ENCODE measurements around the gene LIN37. TPM values are rescaled to one million over a fixed set of nuclear protein-coding genes. Genes with fewer than 3 reads are reported as not detected.
A peak's percentile ranks its signal among the peaks of the same experiment; 100 is the strongest.
"Not testable (repeated sequence)": the region's sequence is repeated elsewhere in the genome, so short reads cannot be mapped to it uniquely, and the experiment has no call there.

LIN37 gene
- total RNA-seq, 2 donors from 2014 or later = 7.5 to 8.1 TPM

DNA sequence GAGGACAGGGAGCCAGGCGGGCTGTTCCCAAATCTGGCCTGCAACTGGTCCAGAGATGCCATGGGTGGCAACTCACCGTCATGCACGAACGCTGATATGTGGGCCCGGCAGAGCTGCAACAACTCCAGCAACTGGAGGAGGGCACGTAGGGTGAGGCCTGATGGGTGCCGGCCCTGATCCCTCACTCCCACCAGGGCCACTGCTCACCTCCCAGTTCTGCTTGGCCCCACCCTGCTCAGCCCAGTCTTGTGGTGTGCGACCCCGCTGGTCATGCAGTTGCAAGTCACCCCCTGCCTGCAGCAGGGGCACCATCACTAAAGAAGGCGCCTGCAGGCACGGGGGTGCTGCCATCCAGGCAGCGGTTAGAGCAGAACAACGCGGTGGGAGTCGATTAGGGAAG lies 43.9 kb downstream of the LIN37 start:
- no peak for DNase-seq
- no peak for ATAC-seq
- intact Hi-C loops (cut with DNase I) = no loop called here

DNA sequence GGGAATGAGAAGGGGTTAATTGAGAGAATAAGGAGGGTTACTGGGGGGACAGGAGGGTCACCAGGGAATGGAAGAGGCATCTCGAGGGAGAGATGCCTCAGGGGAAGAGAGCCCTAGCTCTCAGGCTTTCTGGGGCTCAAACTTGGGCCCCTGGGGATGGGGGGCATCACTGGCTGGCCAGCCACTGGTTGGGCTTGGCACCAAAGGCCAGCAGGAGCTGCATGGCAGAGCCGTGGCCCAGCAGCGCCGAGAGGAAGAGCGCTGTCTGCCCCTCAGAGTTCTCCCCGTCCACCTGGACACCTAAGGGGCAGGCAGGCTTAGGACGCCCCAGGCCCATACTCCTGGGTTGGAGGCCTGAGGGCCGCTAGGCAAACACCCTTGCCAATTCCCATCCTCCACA lies 44.5 kb downstream of the LIN37 start:
- ATAC-seq = no peak
- intact Hi-C loops (cut with DNase I) = no loop called here
- DNase-seq = no peak

DNA sequence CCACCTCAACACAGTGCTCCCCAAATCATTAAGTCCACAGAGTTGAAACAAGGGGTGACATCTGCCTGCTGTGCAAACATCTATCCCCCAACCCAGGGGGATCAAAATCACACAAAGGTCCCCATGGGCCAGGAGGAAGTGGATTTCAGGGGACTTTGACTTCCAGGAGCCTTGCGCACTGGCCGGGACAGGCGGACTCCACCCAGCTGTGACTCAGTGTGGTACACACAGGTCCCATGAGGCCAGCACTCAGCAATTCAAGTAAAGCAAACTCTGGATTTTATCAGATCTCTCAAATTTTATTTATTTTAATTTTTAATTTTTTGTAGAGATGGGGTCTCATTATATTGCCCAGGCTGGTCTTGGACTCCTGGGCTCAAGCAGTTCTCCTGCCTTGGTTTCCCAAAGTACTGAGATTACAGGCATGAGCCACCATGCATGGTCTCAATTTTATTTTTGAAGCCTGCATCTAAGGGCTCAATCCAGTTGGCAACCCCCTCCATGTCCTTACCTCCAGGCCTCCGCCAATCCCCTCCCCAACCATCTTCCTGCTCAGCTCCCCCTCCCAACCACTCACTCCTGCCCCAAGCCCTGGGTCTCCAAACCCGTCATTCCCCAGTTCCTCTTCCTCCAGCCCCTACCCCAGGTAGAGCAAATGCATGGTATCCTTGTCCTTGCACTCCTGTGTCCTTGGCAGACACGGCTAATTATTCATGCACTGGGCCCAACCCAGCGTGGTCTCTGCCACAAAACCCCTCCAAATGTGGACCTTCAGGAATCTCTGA lies 45.2 kb downstream of the LIN37 start:
- DNase-seq (no peak), ATAC-seq (no peak)
- intact Hi-C loops (cut with DNase I) = no loop called here

DNA sequence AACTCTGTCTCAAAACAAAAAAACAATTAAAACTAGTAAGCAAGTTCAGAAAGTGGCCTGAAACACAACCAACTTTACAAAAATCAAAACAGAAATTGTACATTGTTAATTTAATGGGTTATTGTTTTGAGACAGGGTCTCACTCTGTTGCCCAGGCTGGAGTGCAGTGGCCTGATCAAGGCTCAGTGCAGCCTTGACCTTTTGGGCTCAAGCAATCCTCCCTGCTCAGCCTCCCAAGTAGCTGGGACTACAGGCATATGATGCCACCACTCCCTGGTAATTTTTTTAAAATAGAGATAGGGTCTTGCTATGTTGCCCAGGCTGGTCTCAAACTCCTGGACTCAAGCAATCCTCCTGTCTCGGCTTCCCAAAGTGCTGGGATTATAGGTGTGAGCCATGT lies 47.2 kb downstream of the LIN37 start:
- intact Hi-C loops (cut with DNase I); ATAC-seq; DNase-seq: not testable (repeated sequence)

DNA sequence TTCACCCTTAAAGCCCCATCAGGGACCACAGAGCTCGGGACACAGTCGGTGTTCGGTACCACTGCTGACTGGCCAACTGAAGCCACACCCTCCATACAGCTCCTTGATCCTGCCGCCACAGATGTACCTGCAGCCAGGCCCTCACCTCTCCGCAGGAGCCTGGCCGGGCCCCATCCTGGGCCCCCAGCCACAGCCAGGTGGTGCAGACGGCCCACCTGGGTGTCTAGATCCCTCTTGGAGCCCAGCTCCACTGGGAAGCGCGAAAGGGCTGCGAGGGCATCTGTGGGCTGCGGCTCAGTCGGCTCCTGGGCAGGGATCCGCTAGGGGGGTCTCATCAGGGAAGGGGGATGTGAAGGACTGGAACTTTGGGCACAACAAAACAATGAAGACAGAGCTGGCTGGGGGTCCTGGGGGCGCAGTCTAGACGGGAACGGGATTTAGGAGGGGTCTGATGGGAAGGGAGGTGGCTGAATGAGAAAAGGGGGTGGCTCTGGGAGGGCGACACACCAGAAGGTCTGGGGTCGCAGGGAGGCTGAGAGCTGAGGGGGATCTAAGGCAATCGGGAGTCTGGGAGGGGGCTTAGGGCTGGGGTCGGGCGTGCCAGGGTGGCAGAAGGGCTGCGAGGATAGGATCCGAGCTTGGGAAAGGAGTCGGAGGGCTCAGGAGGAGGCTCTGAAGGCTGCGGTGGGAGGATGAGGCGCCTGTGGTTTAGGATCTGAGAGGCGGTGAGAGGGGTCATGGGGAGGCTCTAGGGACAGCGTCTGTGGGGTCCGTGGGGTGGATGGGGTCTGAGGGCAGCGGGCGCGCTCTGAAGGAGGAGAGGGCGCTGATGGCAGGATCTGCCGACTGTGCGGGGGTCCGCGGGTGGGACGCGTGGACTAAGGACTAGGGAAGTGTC lies 48.5 kb downstream of the LIN37 start:
- no peak for DNase-seq
- ATAC-seq = no peak
- intact Hi-C loops (cut with DNase I) = no loop called here

DNA sequence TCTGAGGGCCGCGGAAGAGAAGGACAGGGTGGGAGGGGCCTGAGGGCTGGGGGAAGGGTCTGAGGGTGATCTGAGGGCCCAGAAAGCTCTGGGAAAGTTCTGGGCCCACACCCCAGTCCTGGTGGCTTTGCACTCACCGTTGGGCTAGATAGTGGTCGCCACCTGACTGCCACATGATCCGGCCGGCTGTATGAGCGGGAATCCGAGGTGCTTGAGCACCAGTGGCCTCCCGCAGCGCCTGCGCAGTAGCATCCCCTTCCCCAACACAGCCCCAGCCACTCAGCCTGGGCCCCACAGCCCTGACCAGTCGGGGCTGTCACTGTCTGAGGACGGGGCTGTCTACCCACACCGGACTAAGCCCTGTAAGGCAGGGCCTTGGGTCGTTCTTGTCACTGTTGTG lies 49.3 kb downstream of the LIN37 start:
- ATAC-seq = peak in 1 of 2 donors; percentile 57
- no peak for DNase-seq
- intact Hi-C loops (cut with DNase I) = no loop called here

DNA sequence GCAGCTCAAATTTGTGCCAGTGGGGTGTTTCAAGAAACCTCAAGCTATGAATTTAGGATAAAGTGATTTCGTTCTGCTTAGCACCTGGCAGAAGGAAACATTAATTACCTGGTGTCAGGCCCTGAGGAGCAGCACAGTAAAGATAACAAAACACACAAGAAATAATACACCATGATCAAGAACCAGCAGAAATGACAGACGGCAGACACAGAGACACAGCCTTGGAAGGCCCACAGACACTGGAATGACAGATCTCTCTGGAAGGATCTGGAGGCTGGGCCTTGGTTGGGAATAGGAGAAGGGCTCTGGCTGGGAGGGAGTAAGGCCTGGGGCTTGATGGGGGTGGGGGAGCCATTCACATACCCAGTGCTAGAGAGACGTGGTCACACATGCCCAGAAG lies 53.5 kb downstream of the LIN37 start:
- intact Hi-C loops (cut with DNase I) = no loop called here
- DNase-seq = no peak
- no peak for ATAC-seq

Other genes with a start within 250 kb of the LIN37 start
- gene DMKN, start 234.9 kb upstream of the LIN37 start, total RNA-seq = 1 to 10 TPM; 7.5 to 7.6 TPM
- gene SBSN, start 220.3 kb upstream of the LIN37 start, total RNA-seq = not detected
- not detected for gene GAPDHS, start 215.1 kb upstream of the LIN37 start, total RNA-seq
- 10 to 100 TPM; 78.1 to 87.5 TPM for gene TMEM147, start 202.9 kb upstream of the LIN37 start, total RNA-seq
- not detected for gene ATP4A, start 184.9 kb upstream of the LIN37 start, total RNA-seq
- not detected for gene PMIS2, start 162.4 kb upstream of the LIN37 start, total RNA-seq
- gene HAUS5, start 135.8 kb upstream of the LIN37 start, total RNA-seq = 1 to 10 TPM; 3.8 to 4.2 TPM
- 10 to 100 TPM; 51.3 to 54.2 TPM for gene RBM42, start 119.5 kb upstream of the LIN37 start, total RNA-seq
- gene ETV2, start 106.8 kb upstream of the LIN37 start, total RNA-seq = under 1 TPM; 0.29 to 0.88 TPM
- 1,000 to 10,000 TPM in 1 of 2 donors, 100 to 1,000 TPM in 1; 934 to 1,059 TPM for gene COX6B1, start 100.3 kb upstream of the LIN37 start, total RNA-seq
- not detected for gene UPK1A, start 82.1 kb upstream of the LIN37 start, total RNA-seq
- gene ZBTB32, start 44.0 kb upstream of the LIN37 start, total RNA-seq = not detected
- 10 to 100 TPM; 15.4 to 17.1 TPM for gene KMT2B, start 30.6 kb upstream of the LIN37 start, total RNA-seq
- gene IGFLR1, start 6.1 kb upstream of the LIN37 start, total RNA-seq = 1 to 10 TPM; 6.5 to 7.0 TPM
- 10 to 100 TPM; 17.7 to 21.6 TPM for gene U2AF1L4, start 3.2 kb upstream of the LIN37 start, total RNA-seq
- gene PSENEN, start 2.9 kb upstream of the LIN37 start, total RNA-seq = 10 to 100 TPM; 41.7 to 46.6 TPM
- 100 to 1,000 TPM; 210 to 251 TPM for gene HSPB6, start 8.5 kb downstream of the LIN37 start, total RNA-seq
- gene PROSER3, start 9.6 kb downstream of the LIN37 start, total RNA-seq = 1 to 10 TPM; 6.8 to 8.4 TPM
- gene ARHGAP33, start 27.0 kb downstream of the LIN37 start, total RNA-seq = 1 to 10 TPM; 2.4 to 2.7 TPM
- not detected for gene PRODH2, start 64.3 kb downstream of the LIN37 start, total RNA-seq
- not detected for gene NPHS1, start 103.9 kb downstream of the LIN37 start, total RNA-seq
- under 1 TPM in 1 of 2 donors, not detected in 1; 0.06 TPM for gene KIRREL2, start 108.3 kb downstream of the LIN37 start, total RNA-seq
- gene APLP1, start 120.0 kb downstream of the LIN37 start, total RNA-seq = 10 to 100 TPM; 11.3 to 17.0 TPM
- 1 to 10 TPM; 3.9 to 5.4 TPM for gene NFKBID, start 152.0 kb downstream of the LIN37 start, total RNA-seq
- 10 to 100 TPM in 1 of 2 donors, 1 to 10 TPM in 1; 6.9 to 15.5 TPM for gene HCST, start 154.0 kb downstream of the LIN37 start, total RNA-seq
- gene TYROBP, start 159.7 kb downstream of the LIN37 start, total RNA-seq = 10 to 100 TPM; 43.4 to 88.7 TPM
- gene LRFN3, start 187.8 kb downstream of the LIN37 start, total RNA-seq = 1 to 10 TPM; 7.6 to 9.7 TPM
- 10 to 100 TPM; 11.4 to 16.0 TPM for gene SDHAF1, start 246.6 kb downstream of the LIN37 start, total RNA-seq

Data from left cardiac atrium (tissue), 4 donors.